KMS-11 (cell line): ENCODE results near the gene TCF23.
"Not testable (repeated sequence)": the region's sequence is repeated elsewhere in the genome, so short reads cannot be mapped to it uniquely, and the experiment has no call there.

Experiments
- H2AFZ ChIP-seq: fragments of 200-600 bp; sonication (generic); 2 replicates; pipeline ENCODE4 v1.6.1; 2016; ENCODE audit warnings: antibody characterized with exemption, mixed run types, low read depth
- H3K27ac ChIP-seq: fragments of 200-600 bp; sonication (generic); 2 replicates; pipeline ENCODE4 v1.6.1; 2016; ENCODE audit warnings: mild to moderate bottlenecking, mixed run types
- H3K27me3 ChIP-seq: fragments of 200-600 bp; sonication (generic); 2 replicates; pipeline ENCODE4 v1.6.1; 2017; ENCODE audit warnings: mild to moderate bottlenecking, low read depth, mixed run types, moderate library complexity; ENCODE audit not compliant: insufficient read depth
- H3K36me3 ChIP-seq: fragments of 200-600 bp; sonication (generic); 2 replicates; pipeline ENCODE4 v1.6.1; 2017; ENCODE audit warnings: mild to moderate bottlenecking, mixed run types; ENCODE audit not compliant: insufficient read depth
- H3K4me1 ChIP-seq: fragments of 200-600 bp; sonication (generic); 2 replicates; pipeline ENCODE4 v1.6.1; 2016; ENCODE audit warnings: mild to moderate bottlenecking, low read depth, mixed run types; ENCODE audit not compliant: poor library complexity, severe bottlenecking
- H3K4me2 ChIP-seq: fragments of 200-600 bp; sonication (generic); 2 replicates; pipeline ENCODE4 v1.7.0; 2016; ENCODE audit warnings: mild to moderate bottlenecking, mixed run types
- H3K4me3 ChIP-seq: fragments of 200-600 bp; sonication (generic); IDR thresholded peaks from 2 replicates; pipeline ENCODE4 v1.6.1; 2017; ENCODE audit warnings: low read depth, low read length, mixed read lengths; ENCODE audit not compliant: insufficient read depth
- H3K79me2 ChIP-seq: fragments of 200-600 bp; sonication (generic); 2 replicates; pipeline ENCODE4 v1.6.1; 2016; ENCODE audit warnings: low read depth, mixed run types; ENCODE audit not compliant: insufficient read depth
- H3K9ac ChIP-seq: fragments of 200-600 bp; sonication (generic); 2 replicates; pipeline ENCODE4 v1.6.1; 2016; ENCODE audit warnings: mild to moderate bottlenecking, mixed run types
- H4K20me1 ChIP-seq: fragments of 200-600 bp; sonication (generic); 2 replicates; pipeline ENCODE4 v1.6.1; 2016; ENCODE audit warnings: mild to moderate bottlenecking, mixed run types; ENCODE audit not compliant: insufficient read depth
- TF ChIP-seq, protein P1 (sequence below): fragments of 200-600 bp; sonication (generic); conservative IDR thresholded peaks from 2 replicates; pipeline ENCODE4 v1.6.1; 2017; ENCODE audit warnings: low read depth, mild to moderate bottlenecking, antibody characterized with exemption, low read length, moderate library complexity, mixed read lengths

Gene TCF23

GRCh38 chr2:27174638-27175037, 25.8 kb downstream of the TCF23 start:
- H4K20me1 ChIP-seq, result no peaks in the 10 kb centered on the region
- peak overlapping the region; percentile 25 for H3K27ac ChIP-seq
- H2AFZ ChIP-seq, result peak overlapping the region; percentile 66
- H3K4me2 ChIP-seq, result peak overlapping the region; percentile 59; the same call in 1 of the 2 replicates
- H3K27me3 ChIP-seq, result no peaks in the 10 kb centered on the region
- no peak overlapping the region for H3K9ac ChIP-seq
- peaks cover 39% of the 10 kb centered on the region for H3K4me1 ChIP-seq
- no peaks in the 10 kb centered on the region for H3K36me3 ChIP-seq
- TF ChIP-seq, protein P1, sequence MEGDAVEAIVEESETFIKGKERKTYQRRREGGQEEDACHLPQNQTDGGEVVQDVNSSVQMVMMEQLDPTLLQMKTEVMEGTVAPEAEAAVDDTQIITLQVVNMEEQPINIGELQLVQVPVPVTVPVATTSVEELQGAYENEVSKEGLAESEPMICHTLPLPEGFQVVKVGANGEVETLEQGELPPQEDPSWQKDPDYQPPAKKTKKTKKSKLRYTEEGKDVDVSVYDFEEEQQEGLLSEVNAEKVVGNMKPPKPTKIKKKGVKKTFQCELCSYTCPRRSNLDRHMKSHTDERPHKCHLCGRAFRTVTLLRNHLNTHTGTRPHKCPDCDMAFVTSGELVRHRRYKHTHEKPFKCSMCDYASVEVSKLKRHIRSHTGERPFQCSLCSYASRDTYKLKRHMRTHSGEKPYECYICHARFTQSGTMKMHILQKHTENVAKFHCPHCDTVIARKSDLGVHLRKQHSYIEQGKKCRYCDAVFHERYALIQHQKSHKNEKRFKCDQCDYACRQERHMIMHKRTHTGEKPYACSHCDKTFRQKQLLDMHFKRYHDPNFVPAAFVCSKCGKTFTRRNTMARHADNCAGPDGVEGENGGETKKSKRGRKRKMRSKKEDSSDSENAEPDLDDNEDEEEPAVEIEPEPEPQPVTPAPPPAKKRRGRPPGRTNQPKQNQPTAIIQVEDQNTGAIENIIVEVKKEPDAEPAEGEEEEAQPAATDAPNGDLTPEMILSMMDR, result no peak
- H3K79me2 ChIP-seq, result no peaks in the 10 kb centered on the region
- no peak overlapping the region for H3K4me3 ChIP-seq

DNA sequence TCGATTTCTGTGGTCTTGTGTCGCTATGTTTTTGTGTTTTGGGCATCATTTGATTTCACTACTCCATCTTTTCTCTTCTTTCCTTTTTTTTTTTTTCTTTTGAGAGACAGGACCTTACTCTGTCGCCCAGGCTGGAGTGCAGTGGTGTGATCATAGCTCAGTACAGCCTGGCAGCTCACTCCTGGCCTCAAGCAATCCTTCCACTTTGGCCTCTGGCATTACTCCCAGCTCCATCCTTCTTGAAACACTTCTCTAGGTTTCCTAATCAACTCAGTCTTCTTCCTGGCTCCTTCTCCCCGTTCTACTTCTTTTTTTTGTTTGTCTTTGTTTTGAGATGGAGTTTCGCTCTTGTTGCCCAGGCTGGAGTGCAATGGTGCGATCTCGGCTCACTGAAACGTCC, 26.5 kb downstream of the TCF23 start:
- Histone ChIP-seq H3K4me1 (peaks cover 34% of the 10 kb centered on the region), H2AFZ (peak overlapping the region; percentile 66; the same call in 1 of the 2 replicates), H3K27me3 (no peaks in the 10 kb centered on the region), H3K9ac (no peak overlapping the region), H3K4me2 (peak overlapping the region; percentile 59; the same call in 1 of the 2 replicates), H3K36me3 (no peaks in the 10 kb centered on the region), H3K4me3 (no peak overlapping the region), H4K20me1 (no peaks in the 10 kb centered on the region), H3K27ac (no peak overlapping the region), H3K79me2 (no peaks in the 10 kb centered on the region)
- TF ChIP-seq, protein P1, result no peak

DNA sequence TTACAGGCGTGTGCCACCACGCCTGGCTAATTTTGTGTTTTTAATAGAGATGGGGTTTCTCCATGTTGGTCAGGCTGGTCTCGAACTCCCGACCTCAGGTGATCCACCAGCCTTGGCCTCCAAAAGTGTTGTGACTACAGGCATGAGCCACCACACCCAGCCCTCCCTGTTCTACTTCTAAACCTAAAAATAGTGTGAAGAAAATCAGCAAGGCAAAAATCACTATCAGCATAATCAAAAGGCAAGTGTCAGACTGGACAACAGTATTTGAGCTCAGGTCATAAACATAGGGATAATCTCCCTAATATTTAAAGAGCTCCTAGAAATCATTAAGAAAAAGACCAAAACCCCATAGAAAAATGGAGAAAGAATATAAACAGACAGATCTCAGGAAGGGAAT, 27.0 kb downstream of the TCF23 start:
- not testable (repeated sequence) for H4K20me1 ChIP-seq, H3K9ac ChIP-seq, H3K36me3 ChIP-seq, H3K27ac ChIP-seq, H3K4me2 ChIP-seq, H3K4me3 ChIP-seq, H2AFZ ChIP-seq, H3K27me3 ChIP-seq, H3K79me2 ChIP-seq
- H3K4me1 ChIP-seq, result peaks cover 33% of the 10 kb centered on the region

DNA sequence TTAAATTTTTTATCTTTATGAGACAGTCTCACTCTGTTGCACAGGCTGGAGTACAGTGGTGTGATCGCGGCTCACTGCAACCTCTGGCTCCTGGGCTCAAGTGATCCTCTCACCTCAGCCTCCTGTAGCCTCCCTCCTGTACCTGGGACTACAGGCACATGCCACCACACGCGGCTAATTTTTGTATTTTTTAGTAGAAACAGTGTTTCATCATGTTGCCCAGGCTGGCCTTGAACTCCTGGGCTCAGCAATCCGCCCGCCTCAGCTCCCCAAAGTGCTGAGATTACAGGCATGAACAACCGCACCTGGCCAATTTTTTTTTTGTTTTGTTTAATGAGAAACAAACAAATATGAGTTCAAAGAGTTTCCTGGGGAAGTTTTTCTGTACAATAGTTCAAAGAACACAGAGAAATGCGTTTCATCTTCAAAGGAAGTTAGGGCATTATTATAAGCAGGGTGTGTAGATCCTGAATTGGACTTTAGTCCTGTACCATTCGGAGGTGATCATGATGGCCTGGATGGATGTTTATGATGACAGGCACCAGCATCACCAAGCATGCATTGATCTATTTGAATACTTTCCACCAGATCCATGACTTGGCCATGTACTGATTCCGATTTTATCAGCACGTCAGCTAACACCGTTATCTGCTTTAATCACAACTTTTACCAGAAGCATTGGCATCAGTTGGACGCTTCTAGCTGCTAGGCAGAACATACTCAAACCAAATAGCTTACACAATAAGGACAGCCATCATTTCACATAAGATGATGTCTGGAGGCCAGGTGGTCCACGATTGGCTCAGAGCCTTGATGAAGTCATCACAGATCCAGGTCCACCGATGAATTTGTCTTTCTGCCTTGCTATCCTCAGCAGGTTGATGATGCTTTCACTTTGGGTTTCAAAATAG, 28.9 kb downstream of the TCF23 start:
- no peak overlapping the region for H3K9ac ChIP-seq
- H3K36me3 ChIP-seq, result no peaks in the 10 kb centered on the region
- no peaks in the 10 kb centered on the region for H3K27me3 ChIP-seq
- no peaks in the 10 kb centered on the region for H4K20me1 ChIP-seq
- H3K4me1 ChIP-seq, result peaks cover 33% of the 10 kb centered on the region
- no peak overlapping the region for H3K4me2 ChIP-seq
- H3K4me3 ChIP-seq, result no peak overlapping the region
- TF ChIP-seq, protein P1, result no peak
- H3K27ac ChIP-seq, result no peak overlapping the region
- no peaks in the 10 kb centered on the region for H3K79me2 ChIP-seq
- no peak overlapping the region for H2AFZ ChIP-seq

GRCh38 chr2:27178469-27178868, 29.7 kb downstream of the TCF23 start:
- Histone ChIP-seq H2AFZ (no peak overlapping the region), H3K79me2 (no peaks in the 10 kb centered on the region), H3K36me3 (no peaks in the 10 kb centered on the region), H3K4me2 (no peak overlapping the region), H3K27me3 (no peaks in the 10 kb centered on the region), H3K4me3 (no peak overlapping the region), H3K9ac (no peak overlapping the region), H3K4me1 (peaks cover 33% of the 10 kb centered on the region), H3K27ac (no peak overlapping the region), H4K20me1 (no peaks in the 10 kb centered on the region)
- TF ChIP-seq, protein P1, result no peak
